Measurements from ENCODE around the gene ZNF223.

The ZNF223 gene

DNA sequence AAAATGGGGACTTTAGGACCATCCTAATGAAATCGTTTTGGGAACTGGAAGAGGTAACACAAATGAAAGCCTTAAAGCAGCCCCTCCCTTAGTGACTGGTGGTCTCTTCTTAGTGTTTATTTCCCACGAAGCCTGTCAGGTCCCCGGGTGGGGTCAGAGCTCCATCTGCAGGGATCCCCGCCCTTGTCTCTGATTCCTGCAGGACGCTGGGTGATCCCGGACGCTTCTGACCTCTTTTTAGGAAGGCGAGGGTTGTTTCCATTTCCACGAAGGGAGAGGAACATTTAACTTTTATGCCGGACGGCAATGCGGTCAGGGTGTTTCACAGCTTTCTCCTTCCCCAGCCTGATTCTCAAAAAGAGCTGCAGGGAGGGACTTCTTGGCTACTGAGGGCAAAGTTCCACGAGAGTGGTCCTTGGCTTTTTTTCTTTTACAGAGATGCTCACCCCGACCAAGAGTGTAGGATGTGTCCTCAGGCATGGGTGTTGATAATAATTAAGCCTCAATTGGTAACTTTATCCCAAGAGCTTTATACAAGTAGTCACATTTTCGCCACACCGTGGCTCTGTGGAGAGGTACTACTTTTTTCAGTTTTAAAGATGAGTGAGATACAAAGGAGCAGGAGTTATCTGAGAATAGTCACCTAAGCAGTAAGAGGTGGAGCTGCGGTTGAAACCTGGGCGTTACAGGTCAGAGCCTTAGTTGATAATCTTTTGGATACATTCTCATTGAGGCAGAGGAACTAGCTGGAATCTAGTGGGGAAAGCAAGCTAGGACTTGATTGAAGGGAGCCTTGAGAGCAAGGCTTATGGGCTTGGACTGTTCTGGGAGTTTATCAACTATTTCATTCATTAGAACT lies 20.9 kb downstream of the ZNF223 start:
- DNase-seq: no peak

- DNase-seq: no peak
Measured at GRCh38 chr19:44076325-44076724, 24.5 kb downstream of the ZNF223 start.

DNA sequence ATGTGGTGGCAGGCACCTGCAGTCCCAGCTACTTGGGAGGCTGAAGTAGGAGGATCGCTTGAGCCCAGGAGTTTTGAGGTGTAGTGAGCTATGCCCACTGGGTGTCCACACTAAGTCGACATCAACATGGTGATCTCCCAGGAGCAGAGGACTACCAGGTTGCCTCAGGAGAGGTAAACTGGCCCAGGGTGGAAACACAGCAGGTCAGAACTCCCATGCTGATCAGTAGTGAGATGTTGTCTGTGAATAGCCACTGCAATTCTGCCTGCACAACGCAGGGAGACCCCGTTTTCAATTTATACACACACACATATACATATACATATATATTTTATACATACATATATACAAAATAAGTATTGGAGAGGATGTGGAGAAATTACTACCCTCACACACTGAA lies 40.3 kb downstream of the ZNF223 start:
- no peak for DNase-seq

DNA sequence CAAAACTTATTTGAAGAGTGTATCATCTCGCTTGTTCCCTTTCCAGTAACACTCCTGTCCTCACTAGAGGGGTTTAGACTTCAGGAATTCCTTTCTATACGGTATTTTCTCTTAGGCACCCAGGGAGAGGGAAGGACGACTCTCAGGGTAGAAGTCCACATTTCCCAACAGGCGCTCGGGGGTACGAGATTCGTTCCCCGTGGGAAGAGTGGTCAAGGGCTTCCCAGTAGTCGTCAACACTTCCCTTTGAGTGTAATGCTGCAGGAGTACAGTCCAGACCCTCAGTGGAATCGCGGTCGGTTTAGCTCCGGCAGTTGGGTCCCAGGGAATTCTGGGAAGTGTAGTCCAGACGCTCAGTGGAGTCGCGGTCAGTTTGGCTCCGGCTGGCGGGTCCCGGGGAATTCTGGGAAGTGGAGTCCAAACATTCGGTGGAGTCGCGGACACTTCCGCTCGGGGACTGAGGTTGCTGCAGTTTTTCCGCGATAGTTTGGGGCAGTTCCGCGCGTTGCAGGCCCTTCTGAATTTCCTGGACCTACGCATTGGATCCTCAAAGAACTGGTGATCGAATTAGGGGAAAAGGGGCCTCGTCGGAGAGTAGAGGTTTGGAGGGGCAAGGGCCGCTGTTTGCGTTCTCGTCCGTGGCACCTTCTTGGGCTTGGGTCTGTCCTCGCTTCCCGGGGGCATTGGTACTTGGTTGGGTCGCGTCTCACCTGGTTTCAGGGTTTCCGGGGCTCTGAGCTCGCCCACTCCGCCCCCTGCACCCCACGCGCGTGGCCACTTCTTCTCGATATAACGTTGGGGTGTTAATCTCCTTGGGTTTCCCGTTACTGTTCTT lies 42.3 kb downstream of the ZNF223 start, which contains the start of gene ZNF224:
TSS of gene ZNF224 (plus strand) at position 431 of the 835 bp plus-strand sequence. CDS start 3,513 bp downstream, outside the sequence.
- peak; percentile 89 for DNase-seq

GRCh38 chr19:44107751-44108150 lies 55.9 kb downstream of the ZNF223 start:
- no peak for DNase-seq

DNA sequence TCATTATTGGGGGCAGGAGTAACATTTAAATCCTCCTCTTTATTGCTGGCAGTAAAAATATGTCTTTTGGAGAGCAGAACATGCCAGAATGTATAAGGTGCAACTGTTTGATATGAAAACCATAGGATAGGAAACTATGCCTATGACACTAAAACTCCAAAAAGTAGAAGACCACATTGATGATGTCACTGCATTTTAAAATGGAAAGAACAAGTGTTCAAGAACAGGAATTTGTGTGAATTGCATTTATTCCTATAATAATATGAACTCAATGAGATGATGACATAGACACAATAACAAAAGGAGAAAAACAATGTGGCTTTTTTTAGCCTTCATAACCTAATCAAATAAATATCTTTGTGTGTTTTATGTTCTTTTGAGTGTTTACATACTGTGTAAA lies 57.6 kb downstream of the ZNF223 start:
- DNase-seq: no peak

- DNase-seq: peak; percentile 18
Measured at GRCh38 chr19:44111910-44112463, 60.2 kb downstream of the ZNF223 start.

GRCh38 chr19:44112802-44113137 lies 60.9 kb downstream of the ZNF223 start:
- no peak for DNase-seq

DNA sequence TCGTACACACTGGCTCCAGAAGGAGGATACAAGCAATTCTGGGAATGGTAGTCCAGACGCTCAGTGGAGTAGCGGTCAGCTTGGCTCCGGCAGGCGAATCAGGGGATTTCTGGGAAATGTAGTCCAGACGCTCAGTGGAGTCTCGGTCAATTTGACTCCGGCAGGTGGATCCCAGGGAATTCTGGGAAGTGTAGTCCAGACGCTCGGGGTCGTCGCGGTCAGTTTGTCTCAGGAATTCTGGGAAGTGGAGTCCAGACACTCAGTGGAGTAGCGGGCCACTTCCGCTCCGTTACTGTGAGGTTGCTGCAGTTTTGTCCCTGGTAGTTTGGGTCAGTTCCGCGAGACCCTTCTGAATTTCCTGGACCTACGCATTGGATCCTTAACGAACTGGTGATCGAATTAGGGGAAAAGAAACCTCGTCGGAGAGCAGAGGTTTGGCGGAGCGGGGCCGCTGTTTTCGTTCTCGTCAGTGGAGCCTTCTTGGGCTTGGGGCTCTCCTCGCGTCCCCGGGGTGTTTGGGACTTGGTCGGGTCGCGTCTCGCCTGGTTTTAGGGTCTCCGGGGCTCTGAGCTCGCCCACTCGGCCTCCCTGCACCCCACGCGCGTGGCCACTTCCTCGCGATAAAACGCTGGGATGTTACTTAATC lies 61.4 kb downstream of the ZNF223 start, which contains the start of gene ZNF225:
TSS of gene ZNF225 (plus strand) at position 262 of the 646 bp plus-strand sequence. CDS start 2,429 bp downstream, outside the sequence.
- DNase-seq: peak; percentile 97

GRCh38 chr19:44113784-44114390 lies 62.1 kb downstream of the ZNF223 start:
- DNase-seq: no peak
